Upper lobe of right lung (tissue), 1 donor: ENCODE data around the gene TDRD7. TPM values are rescaled to one million over a fixed set of nuclear protein-coding genes. Genes with fewer than 3 reads are reported as not detected.

ENCODE experiments used
- ATAC-seq: fragments of 200-7000 bp; cut with Tn5 transposase; one replicate; pipeline ENCODE4 v1.9.1; 2020; ENCODE audit warnings: mild to moderate bottlenecking, moderate library complexity
- DNase-seq: peaks from one replicate; pipeline ENCODE4 v3.0.0-alpha.2; 2020
- H3K27ac ChIP-seq: fragments of 200-600 bp; one replicate; pipeline ENCODE4 v1.8.0; 2022
- H3K27me3 ChIP-seq: fragments of 200-600 bp; one replicate; pipeline ENCODE4 v1.8.0; 2022; ENCODE audit warnings: mild to moderate bottlenecking
- H3K36me3 ChIP-seq: fragments of 200-600 bp; one replicate; pipeline ENCODE4 v1.8.0; 2022
- H3K4me1 ChIP-seq: fragments of 200-600 bp; one replicate; pipeline ENCODE4 v1.8.0; 2022
- H3K4me3 ChIP-seq: fragments of 200-600 bp; one replicate; pipeline ENCODE4 v1.8.0; 2022; ENCODE audit warnings: mild to moderate bottlenecking
- H3K9me3 ChIP-seq: fragments of 200-600 bp; one replicate; pipeline ENCODE4 v1.8.0; 2022
- CTCF ChIP-seq: fragments of 200-600 bp; IDR thresholded peaks from one replicate; pipeline ENCODE4 v1.8.0; 2022; ENCODE audit warnings: antibody characterized with exemption
- intact Hi-C: fragments of 100-400 bp; cut with DNase I; formaldehyde crosslinking; loops from one replicate; pipeline ENCODE4 v1.11.0; 2022
- total RNA-seq: library from RNA; stranded (reverse); fragmentation: NEBNext Ultra II Directional; extraction: Animal tissue kit (Norgen Biotek cat#: 25700); gene quantifications from one replicate; pipeline ENCODE4 v1.2.1, GENCODE V29; 2021
- donor health status: DM: no; HTN: yes; CAD: no; lungs with severe emphysema.

Gene TDRD7
- total RNA-seq, 1 donor from 2014 or later, result 18.2 TPM

- Histone ChIP-seq H3K4me1 (no peaks in the 10 kb centered on the region), H3K27me3 (no peaks in the 10 kb centered on the region), H3K27ac (no peak overlapping the region), H3K9me3 (no peaks in the 10 kb centered on the region), H3K36me3 (peaks cover 15% of the 10 kb centered on the region), H3K4me3 (no peak overlapping the region)
- ATAC-seq (no peak), DNase-seq (no peak)
- intact Hi-C loops, result no loop called here
- no peak for TF ChIP-seq CTCF
These were observed 47.4 kb downstream of the TDRD7 start for GRCh38 chr9:97459326-97459725.

GRCh38 chr9:97462159-97462558, 50.3 kb downstream of the TDRD7 start:
- ATAC-seq, result no peak
- no peaks in the 10 kb centered on the region for H3K4me1 ChIP-seq
- intact Hi-C loops, result no loop called here
- H3K4me3 ChIP-seq, result no peak overlapping the region
- no peaks in the 10 kb centered on the region for H3K9me3 ChIP-seq
- no peak overlapping the region for H3K27ac ChIP-seq
- DNase-seq, result no peak
- no peak for TF ChIP-seq CTCF
- H3K27me3 ChIP-seq, result no peaks in the 10 kb centered on the region
- peaks cover 25% of the 10 kb centered on the region for H3K36me3 ChIP-seq

- no peak overlapping the region for H3K4me3 ChIP-seq
- no peaks in the 10 kb centered on the region for H3K27me3 ChIP-seq
- peaks cover 25% of the 10 kb centered on the region for H3K36me3 ChIP-seq
- intact Hi-C loops, result no loop called here
- ATAC-seq, result no peak
- H3K27ac ChIP-seq, result no peak overlapping the region
- no peaks in the 10 kb centered on the region for H3K4me1 ChIP-seq
- H3K9me3 ChIP-seq, result no peaks in the 10 kb centered on the region
- no peak for DNase-seq
- TF ChIP-seq CTCF, result no peak
These were observed 51.0 kb downstream of the TDRD7 start for GRCh38 chr9:97462914-97463313.

- peaks cover 20% of the 10 kb centered on the region for H3K36me3 ChIP-seq
- H3K27ac ChIP-seq, result no peak overlapping the region
- intact Hi-C loops, result loop anchor here (5.0 kb wide), 1 partner anchor 128 kb away; no protein-coding TSS in a partner anchor
These were observed 57.0 kb downstream of the TDRD7 start for GRCh38 chr9:97468658-97469448.

GRCh38 chr9:97470076-97470475, 58.2 kb downstream of the TDRD7 start:
- Histone ChIP-seq H3K27ac (no peak overlapping the region), H3K4me3 (no peak overlapping the region), H3K9me3 (no peaks in the 10 kb centered on the region), H3K27me3 (no peaks in the 10 kb centered on the region), H3K36me3 (peaks cover 24% of the 10 kb centered on the region), H3K4me1 (peaks cover 6% of the 10 kb centered on the region)
- ATAC-seq (no peak), DNase-seq (no peak)
- intact Hi-C loops, result no loop called here
- no peak for TF ChIP-seq CTCF

More at GRCh38 chr9:97468658-97469448, 57.0 kb downstream of the TDRD7 start:
- no peaks in the 10 kb centered on the region for H3K27me3 ChIP-seq
- no peaks in the 10 kb centered on the region for H3K9me3 ChIP-seq
- peak; percentile 84 for TF ChIP-seq CTCF
- H3K4me1 ChIP-seq, result peaks cover 6% of the 10 kb centered on the region
- peak; percentile 66 for DNase-seq
- H3K4me3 ChIP-seq, result no peak overlapping the region
- peak; percentile 99 for ATAC-seq
